ENCODE data around the gene ASCL4.

The ASCL4 gene

GRCh38 chr12:107791465-107792089 is 17.1 kb downstream of the ASCL4 start:
- DNase-seq (ENCODE audit: low read depth): no peak
- no peak overlapping the region for H3K4me3 ChIP-seq (ENCODE audit: low read length)
- no peak for TF ChIP-seq CTCF (conservative IDR thresholded peaks at IDR 0.05; ENCODE audit: low read length)

DNA sequence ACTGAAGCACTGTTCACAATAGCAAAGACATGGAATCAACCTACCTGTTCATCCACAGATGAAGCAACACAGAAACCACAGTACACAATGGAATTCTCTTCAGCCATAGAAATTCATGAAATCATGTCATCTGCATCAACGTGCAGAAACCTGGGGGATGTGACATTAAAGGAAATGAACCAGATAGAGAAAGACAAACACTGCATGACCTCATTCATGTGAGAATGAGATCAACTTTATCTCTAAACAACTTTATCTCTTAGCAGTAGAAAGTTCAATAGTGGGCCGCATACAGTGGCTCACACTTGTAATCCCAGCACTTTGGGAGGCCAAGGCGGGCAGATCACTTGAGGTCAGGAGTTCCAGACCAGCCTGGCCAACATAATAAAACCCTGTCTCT is 19.9 kb downstream of the ASCL4 start:
- TF ChIP-seq CTCF (conservative IDR thresholded peaks at IDR 0.05; ENCODE audit: low read length): no peak
- DNase-seq (ENCODE audit: low read depth): no peak
- H3K4me3 ChIP-seq (ENCODE audit: low read length): no peak overlapping the region

DNA sequence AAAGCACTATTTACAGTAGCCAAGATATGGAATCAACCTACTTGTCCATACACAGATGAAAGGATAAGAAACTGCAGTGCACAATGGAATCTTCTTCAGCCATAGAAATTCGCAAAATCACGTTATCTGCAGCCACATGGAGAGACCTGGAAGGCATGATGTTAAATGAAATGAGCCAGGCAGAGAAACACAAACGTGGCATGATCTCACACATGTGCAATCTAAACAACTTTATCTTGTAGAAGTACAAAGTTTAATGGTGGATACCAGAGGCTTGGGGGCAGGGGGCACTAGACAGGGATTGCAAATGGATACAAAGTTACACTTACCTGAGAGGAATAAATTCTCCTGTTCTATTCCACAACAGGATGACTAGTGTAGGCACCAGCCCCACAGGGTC is 24.1 kb downstream of the ASCL4 start:
- no peak overlapping the region for H3K4me3 ChIP-seq (ENCODE audit: low read length)
- TF ChIP-seq CTCF (conservative IDR thresholded peaks at IDR 0.05; ENCODE audit: low read length): no peak
- DNase-seq (ENCODE audit: low read depth): no peak

- no peak overlapping the region for H3K4me3 ChIP-seq (ENCODE audit: low read length)
- TF ChIP-seq CTCF (conservative IDR thresholded peaks at IDR 0.05; ENCODE audit: low read length): no peak
- DNase-seq (ENCODE audit: low read depth): peak; percentile 16
Observed at GRCh38 chr12:107801150-107801549, 26.6 kb downstream of the ASCL4 start.

- DNase-seq (ENCODE audit: low read depth): no peak
- TF ChIP-seq CTCF (conservative IDR thresholded peaks at IDR 0.05; ENCODE audit: low read length): no peak
Observed at GRCh38 chr12:107803092-107803491, 28.6 kb downstream of the ASCL4 start.

DNA sequence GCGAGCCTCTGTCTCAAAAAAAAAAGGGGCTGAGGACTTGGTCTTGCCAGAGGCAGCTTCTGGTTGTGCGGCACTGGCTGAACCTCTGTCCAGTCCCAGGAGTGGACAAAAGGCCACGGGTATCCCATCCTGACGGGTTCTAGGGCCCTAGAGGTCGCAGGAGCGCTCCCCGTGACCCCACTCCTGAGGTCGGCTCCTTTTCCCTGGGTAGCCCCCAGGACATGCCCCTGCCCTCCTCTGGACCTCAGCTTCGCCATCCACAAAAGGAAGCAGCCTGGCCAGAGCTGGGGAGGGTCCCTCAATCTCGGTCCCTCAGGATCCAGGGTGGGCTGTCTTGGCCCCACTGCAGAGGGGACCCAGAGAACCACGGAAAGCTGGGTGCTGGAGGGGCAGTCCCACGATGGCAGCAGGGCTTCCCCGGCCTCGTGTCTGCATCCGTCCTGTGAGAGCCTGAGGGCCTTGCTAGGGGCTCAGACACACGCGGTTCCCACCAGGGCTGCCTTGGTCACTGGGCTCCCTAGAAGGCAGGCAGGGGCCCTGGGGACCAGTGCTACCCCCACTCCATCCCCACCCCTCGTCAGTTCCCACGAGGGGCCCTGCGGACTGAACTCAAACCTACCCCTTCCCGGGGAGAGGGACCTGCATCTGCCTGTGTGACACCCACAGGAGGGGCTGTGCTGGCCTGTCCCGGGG is 31.1 kb downstream of the ASCL4 start:
- no peak for TF ChIP-seq CTCF (conservative IDR thresholded peaks at IDR 0.05; ENCODE audit: low read length)
- DNase-seq (ENCODE audit: low read depth): no peak

More at GRCh38 chr12:107803092-107803491, 28.6 kb downstream of the ASCL4 start:
- H3K4me3 ChIP-seq (ENCODE audit: low read length): no peak overlapping the region

More for the DNA sequence above, 31.1 kb downstream of the ASCL4 start:
- H3K4me3 ChIP-seq (ENCODE audit: low read length): no peak overlapping the region

Measured in AG10803 (cell line).